GM21737 (cell line): ENCODE measurements around the gene WWC2.

Experiments used
- ATAC-seq: cut with Tn5 transposase; IDR thresholded peaks from one replicate; pipeline ENCODE4 v1.9.1; 2021; ENCODE audit warnings: mild to moderate bottlenecking, moderate library complexity; ENCODE audit not compliant: unreplicated experiment

The WWC2 gene

DNA sequence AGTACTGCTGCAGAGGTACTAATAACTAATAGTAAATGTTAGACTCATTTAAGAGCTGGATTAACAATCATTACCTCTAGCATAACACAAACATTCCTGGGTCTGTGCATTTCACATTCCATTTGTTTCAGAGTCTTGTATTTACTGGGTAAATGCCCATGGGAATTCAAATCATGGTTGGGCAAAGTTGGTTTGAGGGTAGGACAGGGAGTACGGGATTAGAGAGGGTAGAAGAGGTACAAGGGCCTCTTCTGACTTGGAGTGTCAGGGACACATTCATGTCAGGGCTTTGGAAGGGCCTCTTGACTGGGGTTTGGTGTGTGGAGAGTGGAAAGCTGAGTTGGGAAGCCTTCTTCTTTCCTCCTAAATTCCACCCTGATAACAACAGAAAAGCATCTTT is 65.9 kb downstream of the WWC2 start:
- ATAC-seq = no peak

DNA sequence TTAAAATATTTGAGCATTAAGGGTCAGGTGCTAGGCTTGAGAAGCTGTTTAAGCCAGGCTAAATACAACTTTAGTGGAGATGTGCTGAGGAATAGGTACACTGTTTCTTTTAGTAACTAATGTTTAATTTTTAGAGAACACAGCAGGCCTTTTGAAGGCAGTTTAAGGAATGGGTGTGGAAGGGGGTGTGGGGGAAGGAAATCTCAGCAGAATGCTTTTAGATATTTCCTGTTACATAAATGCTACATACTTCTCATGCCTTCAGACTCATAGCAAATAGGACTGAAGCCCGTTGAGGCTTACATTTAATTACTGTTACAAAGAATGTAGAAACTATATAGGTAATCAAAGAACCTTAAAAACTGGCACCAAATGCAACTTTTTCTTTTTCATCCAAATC is 66.3 kb downstream of the WWC2 start:
- no peak for ATAC-seq

DNA sequence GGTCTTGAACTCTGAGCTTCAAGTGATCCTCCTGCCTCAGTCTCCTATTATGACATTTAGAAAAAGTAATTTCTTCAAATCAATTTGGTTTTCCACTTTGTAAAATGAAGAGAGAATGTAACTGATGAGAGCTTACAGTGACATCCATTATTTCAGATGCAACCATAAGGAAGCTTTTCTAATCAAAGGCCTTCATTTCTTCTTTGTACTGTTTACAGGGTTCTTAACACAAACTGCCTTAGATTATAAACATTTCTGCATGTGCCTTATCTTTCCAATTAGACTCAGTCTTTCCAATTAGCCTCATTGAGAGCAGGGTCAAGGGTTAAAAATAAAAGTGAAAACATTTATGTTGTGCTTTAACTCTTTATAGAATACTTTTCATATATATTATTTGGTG is 71.8 kb downstream of the WWC2 start:
- no peak for ATAC-seq

DNA sequence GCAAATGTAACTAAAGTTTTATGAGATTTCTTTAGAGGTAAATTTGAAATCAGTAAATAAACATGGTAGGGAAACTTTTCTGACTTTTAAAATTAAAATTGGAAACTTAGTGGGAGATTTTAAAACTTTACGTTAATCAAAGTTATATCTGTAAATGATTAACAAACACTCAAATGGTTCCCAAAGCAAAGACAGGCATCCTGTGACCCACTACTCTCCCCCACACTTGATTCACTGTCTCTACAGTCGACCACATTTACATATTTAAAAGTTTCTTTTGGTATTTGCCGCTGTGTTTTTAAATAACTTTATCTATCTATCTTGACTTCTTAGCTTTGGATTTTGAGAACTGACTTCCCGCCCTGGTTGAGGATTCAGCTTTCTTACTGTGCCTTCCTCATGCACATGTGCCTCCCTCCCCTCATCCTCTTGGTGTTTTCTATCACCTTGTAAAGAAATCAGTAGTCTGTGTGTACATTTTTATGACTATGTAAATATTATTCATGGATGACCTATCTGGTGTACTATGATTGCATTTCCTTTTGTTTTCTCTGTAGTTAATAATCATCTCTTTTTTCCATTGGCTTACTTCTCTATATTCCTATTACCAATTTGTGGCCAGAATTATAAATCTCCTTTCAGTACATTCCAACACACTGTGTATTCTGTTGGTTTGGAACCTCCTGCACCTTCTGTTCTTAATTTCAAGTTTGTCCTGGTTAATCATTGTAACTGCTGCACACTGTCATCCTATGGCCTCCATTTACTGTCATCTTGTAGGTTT is 72.6 kb downstream of the WWC2 start:
- ATAC-seq = no peak

DNA sequence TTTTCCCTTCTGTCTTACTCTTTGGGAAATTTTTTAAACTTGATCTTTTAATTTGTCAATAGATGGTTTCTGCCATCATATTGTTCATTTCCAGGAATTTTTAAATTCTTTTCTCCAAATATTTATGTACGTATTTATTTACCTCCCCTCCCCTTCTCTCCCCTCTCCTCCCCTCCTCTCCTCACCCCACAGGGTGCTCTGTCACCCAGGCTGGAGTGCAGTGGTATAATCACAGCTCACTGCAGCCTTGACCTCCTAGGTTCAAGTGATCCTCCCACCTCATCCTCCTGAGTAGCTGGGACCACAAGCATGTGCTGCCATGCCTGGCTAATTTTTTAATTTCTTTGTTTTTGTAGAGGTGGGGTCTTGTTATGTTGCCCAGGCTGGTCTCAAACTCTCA is 73.8 kb downstream of the WWC2 start:
- ATAC-seq = no peak

- no peak for ATAC-seq
Measured at GRCh38 chr4:183173580-183174526, 74.8 kb downstream of the WWC2 start.

- no peak for ATAC-seq
Measured at GRCh38 chr4:183175631-183176232, 76.7 kb downstream of the WWC2 start.

GRCh38 chr4:183177001-183177400 is 77.9 kb downstream of the WWC2 start:
- no peak for ATAC-seq

DNA sequence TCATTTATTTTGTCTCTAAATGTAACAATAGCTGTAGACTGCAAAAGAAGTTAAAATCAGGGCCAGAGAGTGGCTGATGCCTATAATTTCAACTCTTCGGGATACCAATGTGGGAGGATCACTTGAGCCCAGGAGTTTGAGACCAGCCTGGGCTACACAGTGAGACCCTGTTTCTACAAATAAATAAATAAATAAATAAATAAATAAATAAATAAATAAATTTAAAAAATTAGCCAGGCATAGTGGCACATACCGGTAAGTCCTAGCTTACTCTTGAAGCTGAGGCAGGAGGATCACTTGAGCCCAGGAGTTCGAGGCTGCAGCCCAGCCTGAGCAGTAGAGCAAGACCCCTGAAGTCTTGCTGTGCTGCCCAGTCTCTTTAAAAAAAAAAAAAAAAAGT is 79.1 kb downstream of the WWC2 start:
- no peak for ATAC-seq

- ATAC-seq = no peak
Measured at GRCh38 chr4:183180096-183180495, 81.0 kb downstream of the WWC2 start.

GRCh38 chr4:183180621-183181020 is 81.6 kb downstream of the WWC2 start:
- ATAC-seq = no peak

GRCh38 chr4:183181081-183181480 is 82.0 kb downstream of the WWC2 start:
- no peak for ATAC-seq

DNA sequence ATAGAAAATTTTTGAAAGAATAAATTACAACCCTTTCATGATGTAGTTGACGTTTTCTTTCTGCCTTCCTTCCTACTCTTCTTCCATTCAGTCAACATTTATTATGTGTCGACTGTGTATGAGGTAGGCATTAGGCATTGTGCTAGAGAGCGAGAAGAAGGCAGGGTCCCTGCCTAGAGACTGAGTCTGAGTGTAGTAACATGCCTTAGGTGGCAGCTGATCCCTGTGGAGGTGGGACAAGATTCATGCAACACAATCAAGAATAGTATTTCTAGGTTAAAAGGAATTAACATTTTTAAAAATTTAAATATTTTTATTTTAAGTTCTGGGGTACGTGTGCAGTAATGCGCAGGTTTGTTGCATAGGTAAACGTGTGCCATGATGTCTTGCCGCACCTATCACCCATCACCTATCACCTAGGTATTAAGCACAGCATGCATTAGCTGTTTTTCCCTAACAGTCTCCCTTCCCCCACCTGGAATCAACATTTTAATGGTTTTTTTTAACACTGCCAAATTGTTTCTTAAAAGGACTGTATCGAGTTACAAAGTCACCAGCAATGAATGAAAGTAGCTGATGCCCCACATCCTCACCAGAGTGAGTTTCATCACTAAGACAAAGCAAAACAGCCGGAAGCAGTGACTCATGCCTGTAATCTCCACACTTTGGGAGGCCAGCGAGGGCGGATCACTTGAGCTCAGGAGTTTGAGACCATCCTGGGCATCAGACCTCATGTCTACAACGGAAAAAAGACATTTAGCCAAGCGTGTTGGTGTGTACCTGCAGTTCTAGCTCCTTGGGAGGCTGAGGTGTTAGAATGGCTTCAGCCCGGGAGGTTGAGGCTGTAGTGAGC is 84.0 kb downstream of the WWC2 start:
- no peak for ATAC-seq

GRCh38 chr4:183183906-183184535 is 85.0 kb downstream of the WWC2 start:
- no peak for ATAC-seq

GRCh38 chr4:183185018-183185417 is 86.0 kb downstream of the WWC2 start:
- no peak for ATAC-seq

DNA sequence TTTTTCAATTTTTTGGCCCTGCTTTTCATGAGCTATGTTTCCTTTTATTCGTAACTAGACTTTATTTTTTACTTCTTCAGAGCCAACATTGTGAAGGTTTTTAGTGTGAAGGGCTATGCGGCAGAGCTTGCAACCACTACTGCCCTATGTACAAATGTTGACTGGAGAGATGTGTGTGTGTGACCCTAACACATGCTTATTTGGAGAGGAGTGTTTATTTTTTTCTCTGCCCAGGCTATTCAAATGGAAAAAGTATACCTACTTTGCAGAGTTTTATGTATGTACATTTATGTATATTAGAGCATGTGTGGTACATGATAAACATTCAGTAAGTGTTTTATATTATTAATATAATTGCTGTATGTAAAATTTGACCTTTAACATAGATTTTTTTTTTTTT is 86.5 kb downstream of the WWC2 start:
- no peak for ATAC-seq

DNA sequence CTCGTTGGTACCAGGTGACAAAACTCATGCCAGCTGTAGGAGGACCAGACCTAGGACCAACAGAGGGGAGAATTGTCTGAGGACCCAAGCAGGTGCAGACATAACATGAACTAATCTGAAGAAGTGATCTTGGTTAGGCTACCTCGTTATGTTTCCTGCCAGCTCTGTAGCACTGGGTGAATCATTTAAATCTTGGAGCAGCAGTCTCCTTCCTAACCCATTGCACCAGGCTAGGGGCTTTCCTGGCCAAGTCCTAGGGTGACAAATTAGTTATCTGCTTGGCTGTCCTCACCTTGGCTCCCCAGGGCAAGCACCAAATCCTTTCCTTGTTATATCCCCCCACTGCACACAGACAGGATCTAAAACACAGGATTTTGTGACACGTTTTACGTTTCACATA is 87.8 kb downstream of the WWC2 start:
- no peak for ATAC-seq

DNA sequence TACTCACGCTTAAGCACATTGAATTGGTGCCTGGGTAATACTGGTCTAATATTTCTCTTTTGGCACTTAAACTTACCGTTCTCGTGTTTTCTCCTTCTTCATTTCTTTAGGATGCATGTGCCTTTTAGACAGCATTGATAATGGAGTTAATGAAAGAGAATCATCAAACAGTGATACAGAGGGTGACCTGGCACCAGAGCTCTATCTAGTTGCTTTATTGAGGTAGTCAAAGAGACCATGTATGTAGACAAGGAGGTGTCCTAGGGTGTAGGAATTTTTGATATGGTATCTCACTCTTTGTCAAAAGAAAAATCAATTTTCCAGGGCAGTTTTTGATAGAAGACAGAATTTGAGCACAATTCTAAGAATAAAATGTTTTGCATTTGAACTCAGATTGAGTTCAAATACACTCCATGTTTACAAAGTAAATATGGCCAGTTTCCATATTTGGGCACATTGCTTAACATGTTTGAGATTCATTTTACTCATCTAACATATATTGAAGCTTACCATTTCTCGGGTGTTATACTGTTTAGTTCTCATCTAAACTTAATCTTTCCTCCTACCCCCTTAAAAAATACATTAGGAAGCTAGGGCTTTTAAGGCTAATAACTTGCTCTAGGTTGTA is 92.0 kb downstream of the WWC2 start:
- no peak for ATAC-seq

DNA sequence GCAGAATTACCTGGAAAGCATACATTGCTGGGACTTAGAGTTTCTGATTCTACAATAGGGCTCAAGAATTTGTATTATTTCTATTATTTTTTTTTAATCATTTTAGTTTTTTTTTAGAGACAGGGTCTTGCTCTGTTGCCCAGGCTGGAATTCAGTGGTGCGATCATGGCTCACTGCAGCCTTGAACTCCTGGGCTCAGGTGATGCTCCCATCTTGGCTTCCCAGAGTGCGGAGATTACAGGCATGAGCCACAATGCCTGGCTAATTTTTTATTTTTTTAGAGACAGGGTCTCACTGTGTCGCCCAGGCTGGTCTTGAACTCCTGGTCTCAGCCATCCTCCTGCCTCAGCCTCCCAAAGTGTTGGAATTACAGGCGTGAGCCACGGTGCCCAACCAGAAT is 92.6 kb downstream of the WWC2 start:
- no peak for ATAC-seq

DNA sequence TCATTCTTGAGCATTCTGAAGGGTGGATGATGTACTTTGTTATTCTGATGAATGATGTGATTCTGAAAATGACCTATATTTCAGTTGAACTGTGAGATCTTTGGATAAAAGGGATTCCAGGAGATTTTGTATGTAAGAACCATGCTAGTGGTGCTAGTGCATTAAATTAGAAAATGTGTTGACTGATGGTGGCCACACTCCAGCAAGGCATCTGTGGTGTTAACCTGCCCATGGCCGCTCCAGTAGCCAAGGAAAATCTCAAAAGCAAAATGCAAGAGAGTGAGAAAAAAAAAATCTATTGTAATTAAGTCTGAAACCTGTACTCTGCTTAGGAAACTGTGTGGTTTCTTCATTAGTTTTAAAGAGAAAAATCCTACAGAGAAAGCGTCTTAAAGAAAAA is 93.5 kb downstream of the WWC2 start:
- ATAC-seq = no peak
